Measurements from ENCODE around the gene ZNF865.

GRCh38 chr19:55592391-55593090, 12.9 kb upstream of the ZNF865 start:
- TF ChIP-seq POLR2AphosphoS5 (IDR thresholded peaks at IDR 0.05; ENCODE audit: low read depth, low read length) (no peak), POLR2A (IDR thresholded peaks at IDR 0.05; ENCODE audit: borderline replicate concordance, extremely low read depth, insufficient read depth, insufficient read length) (no peak), CTCF (IDR thresholded peaks at IDR 0.05 in 2 of 3, conservative IDR thresholded peaks at IDR 0.05 in 1 of 3; ENCODE audit: borderline replicate concordance in 1 of 3, insufficient read depth in 1 of 3, low read depth in 2 of 3, low read length in 2 of 3) (no peak), SRF (IDR thresholded peaks at IDR 0.05; ENCODE audit: low read depth) (no peak), ZBTB33 (IDR thresholded peaks at IDR 0.05; ENCODE audit: extremely low read depth, insufficient replicate concordance, low read length) (no peak), RAD21 (IDR thresholded peaks at IDR 0.05; ENCODE audit: low read depth) (no peak), ZNF274 (IDR thresholded peaks at IDR 0.05; ENCODE audit: low read depth, low read length) (no peak), EGR1 (IDR thresholded peaks at IDR 0.05; ENCODE audit: low read depth) (no peak), EZH2 (IDR thresholded peaks at IDR 0.05) (no peak), FOSL1 (IDR thresholded peaks at IDR 0.05; ENCODE audit: low read depth) (no peak)
- TF ChIP-seq, protein P1, sequence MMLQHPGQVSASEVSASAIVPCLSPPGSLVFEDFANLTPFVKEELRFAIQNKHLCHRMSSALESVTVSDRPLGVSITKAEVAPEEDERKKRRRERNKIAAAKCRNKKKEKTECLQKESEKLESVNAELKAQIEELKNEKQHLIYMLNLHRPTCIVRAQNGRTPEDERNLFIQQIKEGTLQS (IDR thresholded peaks at IDR 0.05), result no peak
- TF ChIP-seq, protein P2, sequence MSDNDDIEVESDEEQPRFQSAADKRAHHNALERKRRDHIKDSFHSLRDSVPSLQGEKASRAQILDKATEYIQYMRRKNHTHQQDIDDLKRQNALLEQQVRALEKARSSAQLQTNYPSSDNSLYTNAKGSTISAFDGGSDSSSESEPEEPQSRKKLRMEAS (IDR thresholded peaks at IDR 0.05), result no peak
